ENCODE measurements around the gene FCN3. TPM values are rescaled to one million over a fixed set of nuclear protein-coding genes. Genes with fewer than 3 reads are reported as not detected.

The FCN3 gene
- total RNA-seq, 2 experiments from 2014 or later: not detected

GRCh38 chr1:27380766-27381733 lies 6.4 kb upstream of the FCN3 start:
- intact Hi-C loops (cut with DNase I, micrococcal nuclease): no loop called here

GRCh38 chr1:27380224-27380623 lies 5.6 kb upstream of the FCN3 start:
- Histone ChIP-seq H3K27ac (ENCODE audit: low read depth in 1 of 2, low read length in 2 of 2) (no peak overlapping the region), H3K27me3 (ENCODE audit: control insufficient read depth in 1 of 2, insufficient read depth in 2 of 2, low read length in 2 of 2) (no peaks in the 10 kb centered on the region), H3K4me3 (ENCODE audit: low read length) (no peak overlapping the region), H3K4me1 (ENCODE audit: insufficient read depth, low read length) (peaks cover 5% of the 10 kb centered on the region), H3K36me3 (ENCODE audit: insufficient read depth, low read length) (no peaks in the 10 kb centered on the region), H3K9me3 (ENCODE audit: control insufficient read depth in 1 of 2, insufficient read depth in 1 of 2, low read length in 2 of 2) (no peaks in the 10 kb centered on the region)
- H3K9me3 Mint-ChIP-seq: no peaks in the 10 kb centered on the region
- no peak for ATAC-seq (ENCODE audit: poor library complexity)
- ChIA-PET CTCF (no interaction called here), POLR2A (interaction anchor here (0.6 kb wide), 1 partner anchor 31 kb away, joined by 3 read pairs; no protein-coding TSS in a partner anchor)
- H3K27ac Mint-ChIP-seq: no peak overlapping the region
- H3K4me1 Mint-ChIP-seq (ENCODE audit: low read depth): no peaks in the 10 kb centered on the region
- intact Hi-C loops (cut with DNase I, micrococcal nuclease): no loop called here
- DNase-seq: no peak
- TF ChIP-seq, protein P1, sequence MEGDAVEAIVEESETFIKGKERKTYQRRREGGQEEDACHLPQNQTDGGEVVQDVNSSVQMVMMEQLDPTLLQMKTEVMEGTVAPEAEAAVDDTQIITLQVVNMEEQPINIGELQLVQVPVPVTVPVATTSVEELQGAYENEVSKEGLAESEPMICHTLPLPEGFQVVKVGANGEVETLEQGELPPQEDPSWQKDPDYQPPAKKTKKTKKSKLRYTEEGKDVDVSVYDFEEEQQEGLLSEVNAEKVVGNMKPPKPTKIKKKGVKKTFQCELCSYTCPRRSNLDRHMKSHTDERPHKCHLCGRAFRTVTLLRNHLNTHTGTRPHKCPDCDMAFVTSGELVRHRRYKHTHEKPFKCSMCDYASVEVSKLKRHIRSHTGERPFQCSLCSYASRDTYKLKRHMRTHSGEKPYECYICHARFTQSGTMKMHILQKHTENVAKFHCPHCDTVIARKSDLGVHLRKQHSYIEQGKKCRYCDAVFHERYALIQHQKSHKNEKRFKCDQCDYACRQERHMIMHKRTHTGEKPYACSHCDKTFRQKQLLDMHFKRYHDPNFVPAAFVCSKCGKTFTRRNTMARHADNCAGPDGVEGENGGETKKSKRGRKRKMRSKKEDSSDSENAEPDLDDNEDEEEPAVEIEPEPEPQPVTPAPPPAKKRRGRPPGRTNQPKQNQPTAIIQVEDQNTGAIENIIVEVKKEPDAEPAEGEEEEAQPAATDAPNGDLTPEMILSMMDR (IDR thresholded peaks at IDR 0.05): no peak
- H3K27me3 Mint-ChIP-seq: peaks cover 10% of the 10 kb centered on the region
- no peaks in the 10 kb centered on the region for H3K36me3 Mint-ChIP-seq (ENCODE audit: low read depth)
- H3K4me3 Mint-ChIP-seq: no peak overlapping the region

More at GRCh38 chr1:27380766-27381733, 6.4 kb upstream of the FCN3 start:
- ChIA-PET CTCF (interaction anchor here (0.7 to 1.6 kb wide), 2 partner anchors 15 to 85 kb away, joined by 3 to 4 read pairs; partner anchors contain the start of gene MAP3K6), POLR2A (interaction anchor here (1.8 kb wide), 1 partner anchor 15 kb away, joined by 4 read pairs; no protein-coding TSS in a partner anchor)
- Histone ChIP-seq H3K27ac (ENCODE audit: low read depth in 1 of 2, low read length in 2 of 2) (no peak overlapping the region), H3K27me3 (ENCODE audit: control insufficient read depth in 1 of 2, insufficient read depth in 2 of 2, low read length in 2 of 2) (no peaks in the 10 kb centered on the region), H3K4me3 (ENCODE audit: low read length) (no peak overlapping the region), H3K4me1 (ENCODE audit: insufficient read depth, low read length) (peaks cover 5% of the 10 kb centered on the region), H3K9me3 (ENCODE audit: control insufficient read depth in 1 of 2, insufficient read depth in 1 of 2, low read length in 2 of 2) (no peaks in the 10 kb centered on the region), H3K36me3 (ENCODE audit: insufficient read depth, low read length) (no peaks in the 10 kb centered on the region)
- peaks cover 10% of the 10 kb centered on the region for H3K27me3 Mint-ChIP-seq
- H3K4me3 Mint-ChIP-seq: no peak overlapping the region
- DNase-seq: no peak
- no peak overlapping the region for H3K27ac Mint-ChIP-seq
- TF ChIP-seq, protein P1 (IDR thresholded peaks at IDR 0.05): no peak
- H3K36me3 Mint-ChIP-seq (ENCODE audit: low read depth): no peaks in the 10 kb centered on the region
- no peaks in the 10 kb centered on the region for H3K9me3 Mint-ChIP-seq
- H3K4me1 Mint-ChIP-seq (ENCODE audit: low read depth): no peaks in the 10 kb centered on the region
- no peak for ATAC-seq (ENCODE audit: poor library complexity)

DNA sequence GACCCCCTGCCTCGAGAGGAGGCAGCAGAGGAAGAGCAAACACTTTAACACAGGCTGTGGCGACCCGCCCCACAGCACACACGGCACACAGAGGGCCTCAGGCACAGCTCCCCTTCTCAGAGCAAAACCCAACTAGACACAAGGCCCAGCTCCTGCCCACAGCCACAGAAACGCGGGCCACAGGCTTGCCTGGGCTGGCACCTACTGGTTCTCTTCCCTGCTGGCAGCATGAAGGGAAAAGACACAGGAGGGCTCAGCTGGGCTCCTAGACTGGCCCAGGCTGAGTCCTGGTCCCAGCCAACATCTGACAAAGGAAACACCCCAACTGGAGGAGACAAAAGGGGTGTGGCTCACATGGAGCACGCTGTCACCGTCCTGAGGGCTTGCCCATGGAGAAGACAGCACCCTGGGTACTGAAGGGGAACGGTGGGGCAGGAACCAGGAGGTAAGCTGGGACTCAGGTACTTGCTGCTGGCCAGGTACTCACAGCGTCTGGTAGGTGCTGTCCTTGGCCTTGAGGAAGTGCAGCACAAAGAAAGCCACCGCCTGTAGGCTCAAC lies 5.0 kb upstream of the FCN3 start:
- CTCF ChIA-PET: no interaction called here
- DNase-seq: no peak
- H3K27ac ChIP-seq (ENCODE audit: low read depth in 1 of 2, low read length in 2 of 2): no peak overlapping the region
- H3K9me3 ChIP-seq (ENCODE audit: control insufficient read depth in 1 of 2, insufficient read depth in 1 of 2, low read length in 2 of 2): no peaks in the 10 kb centered on the region
- H3K36me3 ChIP-seq (ENCODE audit: insufficient read depth, low read length): no peaks in the 10 kb centered on the region
- Mint-ChIP-seq H3K27me3 (peaks cover 10% of the 10 kb centered on the region), H3K27ac (no peak overlapping the region), H3K9me3 (no peaks in the 10 kb centered on the region), H3K36me3 (ENCODE audit: low read depth) (no peaks in the 10 kb centered on the region), H3K4me3 (no peak overlapping the region), H3K4me1 (ENCODE audit: low read depth) (no peaks in the 10 kb centered on the region)
- ATAC-seq (ENCODE audit: poor library complexity): no peak
- H3K4me1 ChIP-seq (ENCODE audit: insufficient read depth, low read length): peaks cover 5% of the 10 kb centered on the region
- no peaks in the 10 kb centered on the region for H3K27me3 ChIP-seq (ENCODE audit: control insufficient read depth in 1 of 2, insufficient read depth in 2 of 2, low read length in 2 of 2)
- intact Hi-C loops (cut with DNase I, micrococcal nuclease): no loop called here
- POLR2A ChIA-PET: interaction anchor here (0.6 kb wide), 2 partner anchors 10 to 31 kb away, joined by 3 read pairs; no protein-coding TSS in a partner anchor
- TF ChIP-seq, protein P1 (IDR thresholded peaks at IDR 0.05): no peak
- H3K4me3 ChIP-seq (ENCODE audit: low read length): no peak overlapping the region
